ENCODE results near the gene PTK7.

- TF ChIP-seq POLR2AphosphoS5 (IDR thresholded peaks at IDR 0.05; ENCODE audit: insufficient read depth, low read depth, low read length) (no peak), POLR2A (IDR thresholded peaks at IDR 0.05; ENCODE audit: low read depth, low read length) (no peak), EZH2 (IDR thresholded peaks at IDR 0.05; ENCODE audit: borderline replicate concordance, low read depth, low read length, severe bottlenecking) (no peak), JUN (IDR thresholded peaks at IDR 0.05; ENCODE audit: borderline replicate concordance, insufficient read depth, insufficient read length, low read depth) (no peak), FOS (IDR thresholded peaks at IDR 0.05; ENCODE audit: borderline replicate concordance, insufficient read depth, low read length) (no peak), GATA2 (IDR thresholded peaks at IDR 0.05; ENCODE audit: insufficient read depth, insufficient read length, low read depth, low read length) (no peak)
- TF ChIP-seq, protein P1, sequence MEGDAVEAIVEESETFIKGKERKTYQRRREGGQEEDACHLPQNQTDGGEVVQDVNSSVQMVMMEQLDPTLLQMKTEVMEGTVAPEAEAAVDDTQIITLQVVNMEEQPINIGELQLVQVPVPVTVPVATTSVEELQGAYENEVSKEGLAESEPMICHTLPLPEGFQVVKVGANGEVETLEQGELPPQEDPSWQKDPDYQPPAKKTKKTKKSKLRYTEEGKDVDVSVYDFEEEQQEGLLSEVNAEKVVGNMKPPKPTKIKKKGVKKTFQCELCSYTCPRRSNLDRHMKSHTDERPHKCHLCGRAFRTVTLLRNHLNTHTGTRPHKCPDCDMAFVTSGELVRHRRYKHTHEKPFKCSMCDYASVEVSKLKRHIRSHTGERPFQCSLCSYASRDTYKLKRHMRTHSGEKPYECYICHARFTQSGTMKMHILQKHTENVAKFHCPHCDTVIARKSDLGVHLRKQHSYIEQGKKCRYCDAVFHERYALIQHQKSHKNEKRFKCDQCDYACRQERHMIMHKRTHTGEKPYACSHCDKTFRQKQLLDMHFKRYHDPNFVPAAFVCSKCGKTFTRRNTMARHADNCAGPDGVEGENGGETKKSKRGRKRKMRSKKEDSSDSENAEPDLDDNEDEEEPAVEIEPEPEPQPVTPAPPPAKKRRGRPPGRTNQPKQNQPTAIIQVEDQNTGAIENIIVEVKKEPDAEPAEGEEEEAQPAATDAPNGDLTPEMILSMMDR (IDR thresholded peaks at IDR 0.05; ENCODE audit: extremely low read depth in 1 of 2, insufficient read depth in 1 of 2, low read depth in 1 of 2, low read length in 2 of 2): no peak
- TF ChIP-seq, protein P2, sequence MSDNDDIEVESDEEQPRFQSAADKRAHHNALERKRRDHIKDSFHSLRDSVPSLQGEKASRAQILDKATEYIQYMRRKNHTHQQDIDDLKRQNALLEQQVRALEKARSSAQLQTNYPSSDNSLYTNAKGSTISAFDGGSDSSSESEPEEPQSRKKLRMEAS (IDR thresholded peaks at IDR 0.05; ENCODE audit: insufficient read depth, insufficient read length): no peak
Observed at GRCh38 chr6:43090559-43090956, 14.4 kb downstream of the PTK7 start.
